Measurements from ENCODE around the gene LFNG.
"Not testable (repeated sequence)": the region's sequence is repeated elsewhere in the genome, so short reads cannot be mapped to it uniquely, and the experiment has no call there.

Gene LFNG

GRCh38 chr7:2553831-2554581, 34.4 kb downstream of the LFNG start:
- no peak for DNase-seq

GRCh38 chr7:2554661-2555111, 35.1 kb downstream of the LFNG start:
- DNase-seq, result no peak

GRCh38 chr7:2555121-2556052, 35.8 kb downstream of the LFNG start, which contains the start of gene BRAT1:
Gene BRAT1 (minus strand): TSS chr7:2555524. CDS start chr7:2554431, 1,093 bp downstream.
- peak; percentile 74 for DNase-seq

- no peak for DNase-seq
These were observed 39.2 kb downstream of the LFNG start, which contains the start of gene IQCE for GRCh38 chr7:2558629-2559282. Gene IQCE (plus strand): TSS chr7:2558979. CDS start chr7:2559182, 203 bp downstream.

GRCh38 chr7:2559283-2559950, 39.8 kb downstream of the LFNG start:
- no peak for DNase-seq

- not testable (repeated sequence) for DNase-seq
These were observed 44.4 kb downstream of the LFNG start for GRCh38 chr7:2563955-2564354.

GRCh38 chr7:2564970-2565540, 45.5 kb downstream of the LFNG start:
- no peak for DNase-seq

GRCh38 chr7:2566348-2566889, 46.8 kb downstream of the LFNG start:
- DNase-seq, result no peak

GRCh38 chr7:2566890-2567678, 47.5 kb downstream of the LFNG start:
- DNase-seq, result no peak

- DNase-seq, result no peak
These were observed 48.2 kb downstream of the LFNG start for GRCh38 chr7:2567679-2568278.

- DNase-seq, result no peak
These were observed 49.1 kb downstream of the LFNG start for GRCh38 chr7:2568521-2569223.

- DNase-seq, result no peak
These were observed 49.8 kb downstream of the LFNG start for GRCh38 chr7:2569421-2569820.

GRCh38 chr7:2570021-2570420, 50.4 kb downstream of the LFNG start:
- DNase-seq, result no peak

GRCh38 chr7:2571409-2571808, 51.8 kb downstream of the LFNG start:
- DNase-seq, result no peak

- DNase-seq, result no peak
These were observed 52.7 kb downstream of the LFNG start for GRCh38 chr7:2572101-2572842.

GRCh38 chr7:2573761-2574160, 54.2 kb downstream of the LFNG start:
- DNase-seq, result no peak

- no peak for DNase-seq
These were observed 55.6 kb downstream of the LFNG start for GRCh38 chr7:2575046-2575732.

GRCh38 chr7:2575733-2576340, 56.3 kb downstream of the LFNG start:
- no peak for DNase-seq
